Measurements from ENCODE around the gene SYT9.

The SYT9 gene, protein sequence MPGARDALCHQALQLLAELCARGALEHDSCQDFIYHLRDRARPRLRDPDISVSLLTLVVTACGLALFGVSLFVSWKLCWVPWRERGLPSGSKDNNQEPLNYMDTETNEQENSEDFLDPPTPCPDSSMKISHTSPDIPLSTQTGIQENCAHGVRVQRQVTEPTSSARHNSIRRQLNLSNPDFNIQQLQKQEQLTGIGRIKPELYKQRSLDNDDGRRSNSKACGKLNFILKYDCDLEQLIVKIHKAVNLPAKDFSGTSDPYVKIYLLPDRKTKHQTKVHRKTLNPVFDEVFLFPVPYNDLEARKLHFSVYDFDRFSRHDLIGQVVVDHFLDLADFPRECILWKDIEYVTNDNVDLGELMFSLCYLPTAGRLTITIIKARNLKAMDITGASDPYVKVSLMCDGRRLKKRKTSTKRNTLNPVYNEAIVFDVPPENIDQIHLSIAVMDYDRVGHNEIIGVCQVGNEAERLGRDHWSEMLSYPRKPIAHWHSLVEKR

DNA sequence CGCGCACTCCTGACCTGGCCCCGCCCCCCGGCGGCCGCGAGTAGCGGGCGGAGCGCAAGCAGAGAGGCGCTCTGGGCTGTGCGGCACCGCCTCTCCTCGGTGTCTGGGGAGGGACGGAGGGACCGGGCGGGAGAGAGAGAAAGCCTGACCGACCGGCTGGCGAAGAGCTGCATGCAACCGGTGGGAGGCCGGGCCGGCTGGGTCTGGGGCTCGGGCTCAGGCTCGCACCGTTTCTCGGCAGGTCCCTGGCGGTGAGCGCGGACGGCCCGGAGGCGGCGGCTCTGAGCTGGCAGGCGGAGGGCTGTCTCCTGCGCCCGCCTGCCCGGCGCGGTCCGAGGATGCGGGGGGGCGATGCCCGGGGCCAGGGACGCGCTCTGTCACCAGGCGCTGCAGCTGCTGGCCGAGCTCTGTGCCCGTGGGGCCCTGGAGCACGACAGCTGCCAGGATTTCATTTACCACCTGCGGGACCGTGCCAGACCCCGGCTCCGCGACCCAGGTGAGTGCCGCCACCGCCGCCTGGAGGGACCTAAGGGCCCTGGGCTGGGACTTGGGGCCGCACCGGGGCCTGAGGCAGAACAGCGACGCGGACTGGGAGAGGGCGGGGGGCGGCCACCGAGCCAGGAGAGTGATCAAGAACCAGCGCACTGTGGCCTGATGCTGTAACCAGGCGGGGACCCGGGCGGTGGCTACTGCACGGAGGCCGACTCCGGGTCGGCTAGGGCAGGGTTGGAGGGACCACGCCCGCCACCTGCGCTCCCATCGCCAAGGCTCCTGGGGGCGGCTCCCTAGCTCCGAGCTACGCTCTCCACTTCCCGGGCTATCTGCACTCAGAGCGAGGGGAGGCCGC lies at the start of gene SYT9:
Gene SYT9 (plus strand): TSS at position 69 of the 847 bp plus-strand sequence. CDS start 283 bp downstream, at position 352.
- DNase-seq = peak; percentile 65

GRCh38 chr11:7202412-7202811 lies 49.3 kb upstream of the SYT9 start:
- no peak for DNase-seq

DNA sequence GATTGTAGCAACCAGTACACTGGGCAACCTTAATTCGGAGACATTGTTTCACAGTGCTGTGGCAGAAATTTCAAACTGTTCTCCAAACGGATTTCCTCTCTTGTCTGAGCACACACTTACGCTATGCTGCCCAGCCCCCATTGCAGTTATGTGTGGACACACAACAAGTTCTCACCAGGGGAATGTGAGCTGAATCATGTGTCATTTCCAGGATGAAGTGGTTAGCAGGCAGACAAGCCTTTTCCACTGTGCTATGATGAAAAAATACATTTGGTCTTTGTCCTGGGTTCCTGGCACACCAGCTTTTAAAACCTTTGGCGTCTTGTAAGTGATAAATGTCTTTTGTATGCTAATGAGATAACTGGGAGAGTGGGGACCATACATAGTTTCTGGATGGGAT lies 46.9 kb upstream of the SYT9 start:
- DNase-seq = no peak

DNA sequence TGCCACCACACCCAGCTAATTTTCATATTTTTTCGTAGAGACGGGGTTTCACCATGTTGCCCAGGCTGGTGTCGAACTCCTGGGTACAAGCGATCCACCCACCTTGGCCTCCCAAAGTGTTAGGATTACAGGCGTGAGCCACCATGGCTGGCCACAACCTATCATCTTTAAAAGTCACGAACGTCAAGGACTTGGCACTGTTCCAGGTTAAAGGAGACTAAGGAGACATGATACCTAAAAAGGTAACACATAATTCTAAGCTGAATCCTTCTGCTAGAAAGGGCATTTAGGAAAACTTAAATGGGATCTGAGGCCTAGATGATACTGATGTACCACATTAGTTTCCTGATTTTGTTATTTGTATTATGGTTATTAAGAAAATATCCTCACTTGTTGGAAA lies 43.3 kb upstream of the SYT9 start:
- DNase-seq = no peak

GRCh38 chr11:7219491-7219890 lies 32.2 kb upstream of the SYT9 start:
- DNase-seq = no peak

- DNase-seq = no peak
These were observed 31.1 kb upstream of the SYT9 start for GRCh38 chr11:7220636-7221035.

DNA sequence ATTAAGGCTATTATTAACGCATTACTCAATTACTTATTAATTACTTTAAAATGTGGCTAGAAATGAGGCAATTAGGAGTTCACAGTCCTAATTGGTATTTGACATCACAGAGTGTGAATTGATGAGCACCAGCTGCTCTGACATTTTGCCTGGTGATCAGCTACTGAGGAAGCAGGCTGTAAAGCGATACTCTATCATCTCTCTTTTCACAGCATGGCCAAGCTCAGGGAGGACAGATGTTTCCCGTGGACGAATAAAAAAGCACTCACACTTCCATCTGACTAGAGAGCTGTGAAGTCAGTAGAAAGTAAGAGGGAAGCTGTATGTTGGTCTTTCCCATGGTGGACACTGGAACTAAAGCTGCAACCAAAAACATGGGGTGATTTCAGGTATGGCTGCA lies 29.1 kb upstream of the SYT9 start:
- DNase-seq = no peak

DNA sequence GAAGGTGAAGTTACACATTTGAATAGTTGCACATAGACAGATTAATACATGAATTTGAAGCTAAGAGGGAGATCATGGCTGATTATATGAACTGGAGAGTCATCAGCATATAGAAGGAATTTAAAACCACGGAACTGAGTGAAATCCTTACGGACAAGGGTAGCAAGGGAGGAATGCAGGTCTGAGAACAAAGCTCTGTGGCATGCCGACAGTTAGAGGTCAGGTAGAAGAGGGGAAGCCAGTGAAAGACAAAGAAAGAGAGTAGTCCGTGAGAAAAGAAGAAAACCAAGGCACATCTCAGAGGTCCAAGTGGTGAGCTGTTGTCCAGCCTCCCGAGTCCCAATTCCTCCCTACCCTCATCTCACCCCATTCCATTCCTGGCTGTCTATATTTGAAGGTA lies 11.8 kb upstream of the SYT9 start:
- DNase-seq = no peak

GRCh38 chr11:7245341-7245740 lies 6.4 kb upstream of the SYT9 start:
- no peak for DNase-seq

- no peak for DNase-seq
These were observed 5.5 kb upstream of the SYT9 start for GRCh38 chr11:7246179-7246578.

DNA sequence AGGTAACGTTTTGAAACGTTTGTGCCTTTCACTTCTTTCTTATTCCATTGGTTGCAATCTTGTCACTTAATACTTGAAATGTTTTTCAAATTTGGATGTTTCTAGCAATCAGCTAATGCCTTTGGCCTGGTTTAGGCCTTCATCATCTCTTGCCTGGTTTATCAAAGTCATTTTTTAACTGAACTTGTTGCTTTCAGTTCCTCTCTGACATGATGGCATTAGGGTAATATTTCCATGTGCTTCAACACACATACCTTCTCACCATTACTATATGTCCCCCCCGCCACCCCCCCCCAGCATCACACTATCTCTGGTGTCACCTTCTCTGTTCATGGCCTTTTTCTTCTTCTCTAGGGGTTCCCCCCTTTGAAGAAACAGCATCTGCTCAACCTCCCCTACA lies 1.5 kb upstream of the SYT9 start:
- DNase-seq = no peak

- no peak for DNase-seq
These were observed 243 bp upstream of the SYT9 start for GRCh38 chr11:7251487-7251835.

GRCh38 chr11:7252683-7253213 lies 1.0 kb downstream of the SYT9 start:
- DNase-seq = peak; percentile 3

- no peak for DNase-seq
These were observed 2.1 kb downstream of the SYT9 start for GRCh38 chr11:7253800-7254199.

DNA sequence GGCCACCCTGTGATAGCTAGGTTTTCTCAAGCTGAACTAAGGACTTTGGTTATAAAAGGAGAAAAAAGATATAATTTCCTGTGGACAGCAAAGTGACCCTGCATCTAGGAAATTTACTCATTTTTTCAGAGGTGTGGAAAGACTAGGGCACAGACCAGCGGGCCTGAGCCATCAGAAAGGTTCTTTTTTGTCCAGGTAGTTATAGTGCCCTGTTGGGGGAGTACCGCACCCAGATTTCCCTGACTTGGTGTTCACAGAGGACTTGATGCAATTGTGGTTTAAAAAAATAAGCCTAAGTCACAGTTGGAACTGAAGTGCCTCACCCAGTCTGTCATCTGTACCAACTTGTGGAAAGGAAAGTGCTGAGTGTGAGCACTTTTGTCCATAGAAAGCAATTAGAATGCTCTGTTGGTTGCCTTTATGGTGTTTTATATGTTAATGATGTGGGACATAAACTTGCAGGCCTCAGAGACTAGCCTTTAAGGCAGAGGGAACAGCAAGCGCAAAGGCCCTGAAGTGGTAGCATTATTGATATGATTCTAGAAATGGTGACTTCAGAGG lies 3.1 kb downstream of the SYT9 start:
- no peak for DNase-seq

DNA sequence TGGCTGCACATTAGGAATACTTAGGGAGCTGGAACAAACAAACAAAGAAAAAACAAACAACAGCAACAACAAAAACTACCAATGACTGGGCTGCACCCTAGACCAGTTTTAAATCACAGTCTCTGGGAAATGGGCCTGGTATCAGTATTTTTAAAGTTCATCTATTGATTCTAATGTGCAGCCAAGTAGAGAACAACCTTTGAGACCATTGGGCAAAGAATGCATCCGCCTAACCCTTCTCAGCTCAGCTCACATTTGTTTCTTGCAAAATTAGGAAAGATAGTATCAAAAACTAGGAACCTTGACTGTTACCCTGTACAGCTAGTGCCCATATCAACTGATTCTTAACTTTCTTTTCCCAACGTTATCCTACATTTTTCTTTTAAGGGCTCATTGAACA lies 5.2 kb downstream of the SYT9 start:
- DNase-seq = no peak

GRCh38 chr11:7257724-7258123 lies 6.0 kb downstream of the SYT9 start:
- no peak for DNase-seq

GRCh38 chr11:7261578-7261977 lies 9.9 kb downstream of the SYT9 start:
- DNase-seq = no peak

- no peak for DNase-seq
These were observed 11.0 kb downstream of the SYT9 start for GRCh38 chr11:7262672-7263071.

DNA sequence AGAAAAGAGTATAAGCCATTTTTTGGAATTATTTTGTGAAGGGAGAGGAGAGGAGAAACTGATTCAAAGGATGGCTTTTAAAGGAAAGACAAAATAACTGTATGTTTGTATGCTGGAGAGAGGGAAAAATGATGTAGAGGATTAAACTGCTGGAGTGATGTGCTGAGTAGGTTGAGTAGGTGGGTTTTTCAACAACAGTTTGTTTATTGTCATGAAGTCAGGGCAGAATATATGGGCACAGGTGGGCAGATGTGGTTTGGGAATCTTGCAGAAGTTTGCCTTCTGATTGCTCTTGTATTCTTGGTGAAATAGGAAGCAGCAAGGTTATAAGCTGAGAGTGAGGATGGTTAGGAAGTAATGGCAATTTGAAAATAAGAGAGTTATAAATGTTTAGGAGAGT lies 12.1 kb downstream of the SYT9 start:
- DNase-seq = no peak

DNA sequence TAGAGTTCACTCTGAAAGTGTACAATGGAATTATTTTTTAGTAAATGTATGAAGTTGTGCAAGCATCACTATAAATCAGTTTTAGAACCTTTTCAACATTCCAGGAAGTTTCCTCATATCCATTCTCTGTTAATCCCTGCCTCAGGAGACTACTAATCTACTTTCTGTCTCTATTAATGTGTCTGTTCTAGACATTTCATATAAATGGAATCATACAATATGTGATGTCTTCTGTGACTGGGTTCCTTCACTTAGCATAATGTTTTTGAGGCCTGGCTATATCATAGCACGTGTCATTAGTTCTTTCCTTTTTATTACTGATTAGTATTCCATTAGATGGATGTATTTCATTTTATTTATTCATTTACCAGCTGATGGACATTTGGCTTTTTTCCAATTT lies 17.1 kb downstream of the SYT9 start:
- DNase-seq = no peak

DNA sequence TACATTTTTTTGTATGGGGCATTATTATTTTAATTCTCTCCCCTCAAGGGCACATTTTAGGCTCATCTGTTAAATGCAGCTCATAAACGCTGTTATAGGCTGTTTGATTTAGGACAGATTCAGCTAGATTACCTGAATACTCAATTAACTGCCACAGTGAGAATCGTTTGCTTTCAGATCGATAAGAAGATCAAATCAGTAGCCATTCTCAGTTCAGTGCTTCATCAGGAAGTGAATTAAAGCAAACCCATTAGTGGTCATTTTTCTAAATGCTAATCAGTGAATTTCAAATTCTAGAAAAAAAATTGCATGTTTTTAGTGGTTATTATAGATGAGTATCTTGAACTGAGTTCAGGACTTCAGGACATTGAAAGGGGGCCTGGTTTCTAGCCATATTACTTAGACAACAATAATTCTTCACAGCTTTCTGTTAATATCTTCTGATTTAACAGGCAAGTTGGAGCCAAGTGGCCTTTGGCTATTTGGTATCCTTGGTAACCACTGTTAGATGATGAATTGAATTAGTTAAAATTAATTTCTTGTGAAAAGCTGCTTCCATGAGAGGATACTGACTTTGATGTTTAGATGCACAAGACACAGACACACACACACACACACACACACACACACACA lies 18.6 kb downstream of the SYT9 start:
- DNase-seq = no peak

DNA sequence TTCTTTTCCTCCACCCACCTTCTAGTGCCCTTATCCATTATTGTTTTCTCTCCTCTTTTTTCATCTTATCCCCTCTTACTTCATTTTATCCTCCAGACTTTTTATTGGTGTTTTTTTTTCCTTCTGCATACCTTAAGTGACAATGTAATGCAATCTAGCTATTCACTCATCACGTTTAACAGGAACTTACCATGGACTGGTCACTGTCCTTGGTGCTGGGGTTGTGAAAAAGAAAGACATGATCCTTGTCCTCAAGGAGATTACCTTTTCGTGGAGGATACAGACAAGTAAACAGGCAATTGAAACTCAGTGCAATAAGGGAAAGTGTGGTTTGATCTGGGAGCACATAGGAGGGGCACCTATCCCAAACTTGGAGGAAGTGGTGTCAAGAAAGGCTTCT lies 20.7 kb downstream of the SYT9 start:
- DNase-seq = no peak
